ENCODE results near the gene CPSF4. TPM values are rescaled to one million over a fixed set of nuclear protein-coding genes. Genes with fewer than 3 reads are reported as not detected.
A peak's percentile ranks its signal among the peaks of the same experiment; 100 is the strongest.

CPSF4 gene
- total and polyA plus RNA-seq, 11 donors: 12.7 to 24.8 (median 16.4) TPM

- Histone ChIP-seq H3K36me3 (peaks cover 0 to 70% (median 62%) of the 10 kb centered on the region in 9 donors), H3K9me3 (no peaks in the 10 kb centered on the region), H3K27ac (no peak overlapping the region), H3K4me3 (no peak overlapping the region), H3K27me3 (no peaks in the 10 kb centered on the region), H3K4me1 (peaks cover 0 to 10% (median 7%) of the 10 kb centered on the region in 12 donors)
- WGBS, 4 donors: 92 to 97% (median 96%) methylated on average over 9 of the region's 9 CpGs
- intact Hi-C loops (cut with DNase I): loop anchor here in 1 of 10 donors (10.0 kb wide), 1 partner anchor 122 kb away; the partner anchor contains the start of genes FAM200A and ZNF655
- DNase-seq (peak in 1 of 5 donors; percentile 37), ATAC-seq (no peak)
- TF ChIP-seq CTCF (IDR thresholded peaks at IDR 0.05): no peak
- TF ChIP-seq POLR2A (IDR thresholded peaks at IDR 0.05): no peak
Observed at GRCh38 chr7:99433158-99433557, 5.6 kb upstream of the CPSF4 start.

- Histone ChIP-seq H3K36me3 (peaks cover 0 to 31% (median 22%) of the 10 kb centered on the region in 9 donors), H3K9me3 (no peaks in the 10 kb centered on the region), H3K27ac (peak overlapping the region in 11 of 12 donors; percentile 79 to 93 (median 89)), H3K4me1 (peaks cover 0 to 45% (median 30%) of the 10 kb centered on the region in 12 donors), H3K27me3 (no peaks in the 10 kb centered on the region), H3K4me3 (peak overlapping the region; percentile 72 to 100 (median 97))
- 20 to 29% (median 24%) methylated on average over 17 to 20 of the region's 20 CpGs for WGBS, 4 donors
- no peak for DNase-seq
- intact Hi-C loops (cut with DNase I): loop anchor here in 1 of 10 donors (10.0 kb wide), 1 partner anchor 117 kb away; the partner anchor contains the start of genes FAM200A and ZNF655
- TF ChIP-seq CTCF (IDR thresholded peaks at IDR 0.05) (no peak), POLR2A (IDR thresholded peaks at IDR 0.05) (no peak)
- peak; percentile 18 to 31 (median 28) for ATAC-seq
Observed at GRCh38 chr7:99437946-99438572, 684 bp upstream of the CPSF4 start.

GRCh38 chr7:99440195-99440594, 1.5 kb downstream of the CPSF4 start:
- DNase-seq (no peak), ATAC-seq (no peak)
- 75 to 82% (median 79%) methylated on average over 9 of the region's 9 CpGs for WGBS, 4 donors
- TF ChIP-seq POLR2A (IDR thresholded peaks at IDR 0.05) (no peak), CTCF (IDR thresholded peaks at IDR 0.05) (no peak)
- H3K4me1 ChIP-seq: peaks cover 0 to 45% (median 30%) of the 10 kb centered on the region in 12 donors
- H3K27ac ChIP-seq: no peak overlapping the region
- H3K9me3 ChIP-seq: no peaks in the 10 kb centered on the region
- intact Hi-C loops (cut with DNase I): loop anchor here in 1 of 10 donors (2.0 kb wide), 1 partner anchor 25 kb away; no protein-coding TSS in a partner anchor
- peak overlapping the region in 10 of 12 donors; percentile 72 to 100 (median 98) for H3K4me3 ChIP-seq
- peaks cover 0 to 30% (median 18%) of the 10 kb centered on the region in 9 donors for H3K36me3 ChIP-seq
- no peaks in the 10 kb centered on the region for H3K27me3 ChIP-seq

- 88 to 91% (median 89%) methylated on average over 4 of the region's 4 CpGs for WGBS, 4 donors
- no peak overlapping the region for H3K27ac ChIP-seq
- TF ChIP-seq CTCF (IDR thresholded peaks at IDR 0.05): no peak
- no peak for TF ChIP-seq POLR2A (IDR thresholded peaks at IDR 0.05)
- no peak overlapping the region for H3K4me3 ChIP-seq
- DNase-seq: no peak
- intact Hi-C loops (cut with DNase I): no loop called here
- H3K4me1 ChIP-seq: peaks cover 0 to 18% (median 8%) of the 10 kb centered on the region in 12 donors
- H3K36me3 ChIP-seq: peaks cover 0 to 86% (median 74%) of the 10 kb centered on the region in 9 donors
- no peaks in the 10 kb centered on the region for H3K27me3 ChIP-seq
- no peaks in the 10 kb centered on the region for H3K9me3 ChIP-seq
- no peak for ATAC-seq
Observed at GRCh38 chr7:99446096-99446495, 7.4 kb downstream of the CPSF4 start.
